Fibroblast of mammary gland (primary cell): ENCODE results near the gene ACE.

ENCODE experiments used
- DNase-seq: peaks from one replicate; pipeline ENCODE4 v3.0.0-alpha.2; 2010; ENCODE audit warnings: low read depth
- H3K4me3 ChIP-seq: 2 replicates; pipeline ENCODE4 v1.5.1; 2011; ENCODE audit warnings: low read depth, mild to moderate bottlenecking, low read length, moderate library complexity; ENCODE audit not compliant: control insufficient read depth
- CTCF ChIP-seq: conservative IDR thresholded peaks from 2 replicates; pipeline ENCODE4 v1.5.1; 2011; ENCODE audit warnings: low read depth, low read length, inconsistent platforms; ENCODE audit not compliant: control insufficient read depth, insufficient read depth

ACE gene

GRCh38 chr17:63478814-63479494, 2.1 kb downstream of the ACE start:
- peak; percentile 96 for DNase-seq
- H3K4me3 ChIP-seq = no peak overlapping the region
- peak; percentile 96 for TF ChIP-seq CTCF

GRCh38 chr17:63479495-63480184, 2.8 kb downstream of the ACE start:
- no peak for DNase-seq
- H3K4me3 ChIP-seq = no peak overlapping the region
- TF ChIP-seq CTCF = no peak

GRCh38 chr17:63480192-63480784, 3.4 kb downstream of the ACE start:
- H3K4me3 ChIP-seq = no peak overlapping the region
- no peak for TF ChIP-seq CTCF
- DNase-seq = no peak

- no peak overlapping the region for H3K4me3 ChIP-seq
- no peak for TF ChIP-seq CTCF
- no peak for DNase-seq
Observed at GRCh38 chr17:63480826-63481487, 4.1 kb downstream of the ACE start.

- H3K4me3 ChIP-seq = no peak overlapping the region
- no peak for DNase-seq
- no peak for TF ChIP-seq CTCF
Observed at GRCh38 chr17:63481488-63481870, 4.6 kb downstream of the ACE start.

GRCh38 chr17:63482509-63482908, 5.6 kb downstream of the ACE start:
- DNase-seq = no peak
- no peak overlapping the region for H3K4me3 ChIP-seq
- TF ChIP-seq CTCF = no peak
